HS-27A (cell line): Measurements from ENCODE around the gene ATP1A4.

ENCODE experiments used
- DNase-seq: peaks from one replicate; pipeline ENCODE4 v3.0.0-alpha.2; 2012; ENCODE audit warnings: low read depth, missing footprints

The ATP1A4 gene

DNA sequence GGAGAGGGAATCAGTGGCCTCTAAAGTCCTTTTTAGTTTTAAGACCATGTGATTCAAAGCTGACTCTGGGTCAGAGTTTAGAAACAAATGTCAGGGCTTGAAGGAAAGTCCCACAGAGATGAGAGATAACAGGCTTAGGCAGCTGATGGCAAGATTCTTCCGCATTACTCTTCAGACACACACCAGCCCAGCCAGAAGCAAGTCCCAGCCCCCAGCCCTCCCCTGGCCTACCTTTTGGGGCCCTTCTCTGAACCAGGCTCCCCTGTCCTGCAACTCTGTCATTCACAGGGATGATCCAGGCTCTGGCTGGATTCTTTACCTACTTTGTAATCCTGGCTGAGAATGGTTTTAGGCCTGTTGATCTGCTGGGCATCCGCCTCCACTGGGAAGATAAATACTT is 25.8 kb downstream of the ATP1A4 start:
- DNase-seq, result no peak

DNA sequence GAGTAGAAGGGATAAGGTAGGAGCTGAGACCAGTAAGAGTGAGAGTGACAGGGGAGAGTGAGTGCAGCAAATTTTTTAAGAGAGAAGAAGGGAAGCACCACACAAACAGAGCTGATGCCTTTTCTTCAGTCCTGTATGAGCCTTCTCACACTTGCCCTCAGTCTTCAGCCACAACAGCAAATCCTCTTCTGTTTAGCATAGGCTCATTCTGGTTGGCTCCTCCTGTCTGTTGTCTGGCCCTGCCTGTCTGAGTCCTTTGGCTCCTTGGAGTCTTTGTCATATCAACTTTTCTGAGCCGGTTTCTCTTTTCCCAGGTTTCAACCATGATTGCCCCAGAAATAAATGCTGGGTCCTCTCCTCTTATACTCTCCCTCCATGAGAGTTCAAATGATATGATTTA is 26.3 kb downstream of the ATP1A4 start:
- no peak for DNase-seq

DNA sequence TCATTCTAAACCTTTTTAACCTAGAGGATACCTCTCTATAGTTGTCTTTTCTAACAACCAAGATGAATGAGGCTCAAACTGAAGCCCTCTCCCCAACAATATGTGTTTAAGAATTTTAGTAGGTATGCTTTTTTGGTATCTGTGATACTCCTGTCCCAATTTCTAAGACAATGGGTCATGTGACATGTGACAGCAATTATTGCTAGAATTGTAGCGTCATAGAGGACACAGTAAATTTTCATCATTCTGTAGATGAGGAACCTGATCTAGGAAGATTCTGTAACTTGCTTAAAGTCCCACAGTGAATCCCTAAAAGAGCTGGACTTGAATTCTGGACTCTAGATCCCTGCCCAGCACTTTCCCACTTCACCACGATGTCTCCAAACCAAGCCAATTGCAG is 27.3 kb downstream of the ATP1A4 start:
- DNase-seq, result no peak

- no peak for DNase-seq
Measured at GRCh38 chr1:160179336-160179735, 27.9 kb downstream of the ATP1A4 start.

GRCh38 chr1:160186246-160186645 is 34.8 kb downstream of the ATP1A4 start:
- no peak for DNase-seq

GRCh38 chr1:160186729-160187128 is 35.3 kb downstream of the ATP1A4 start:
- DNase-seq, result no peak

GRCh38 chr1:160187407-160187806 is 36.0 kb downstream of the ATP1A4 start:
- DNase-seq, result no peak

GRCh38 chr1:160188341-160188740 is 36.9 kb downstream of the ATP1A4 start:
- DNase-seq, result no peak

DNA sequence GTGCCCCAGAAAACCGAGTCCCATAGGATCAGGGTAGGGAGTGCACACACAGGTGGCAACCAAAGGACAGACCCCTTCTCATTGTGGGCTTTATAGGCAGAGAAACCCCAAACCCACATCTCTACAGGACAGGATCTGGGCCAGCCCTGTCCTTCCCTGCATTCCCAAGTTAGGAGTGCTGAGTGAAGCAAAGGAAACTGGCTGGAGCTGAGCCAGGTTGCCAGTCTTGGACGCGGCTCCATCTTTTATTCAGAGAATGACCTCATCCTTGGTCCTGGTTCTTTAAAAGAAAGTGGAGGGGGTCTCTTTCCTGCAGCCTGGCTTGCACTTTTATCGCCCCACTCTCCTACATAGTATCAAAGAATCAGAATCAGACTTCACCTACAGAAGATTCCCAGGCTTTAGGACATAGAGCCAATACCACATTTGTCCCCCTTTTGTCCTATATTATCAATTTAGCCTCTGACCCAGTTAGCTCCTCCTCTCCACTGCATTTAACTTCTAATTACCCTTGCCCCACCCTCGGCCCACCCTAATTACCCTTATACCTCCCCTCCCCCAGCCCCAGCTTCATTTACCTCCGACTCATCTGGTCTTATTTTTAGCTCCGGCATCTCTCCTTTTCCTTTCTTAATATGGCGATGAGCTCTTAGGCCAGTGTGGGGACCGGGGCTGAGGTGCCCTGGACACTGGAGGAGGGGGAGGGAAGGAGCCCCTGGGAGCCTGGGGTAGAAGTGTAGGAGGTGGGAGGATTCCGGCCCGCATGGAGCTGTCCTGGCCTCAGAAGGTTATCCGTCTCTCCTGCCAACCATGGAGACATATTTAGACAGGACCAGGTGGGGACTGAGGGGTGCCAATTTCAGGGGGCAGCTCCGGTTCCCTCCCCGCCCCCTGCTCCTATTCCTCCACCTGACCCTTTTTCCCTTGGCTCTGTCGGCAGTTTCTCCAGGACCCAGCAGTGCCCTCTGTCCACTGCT is 38.5 kb downstream of the ATP1A4 start, which contains the start of gene CASQ1:
TSS of gene CASQ1 (plus strand) at position 927 of the 977 bp plus-strand sequence. CDS start 177 bp downstream, outside the sequence.
- no peak for DNase-seq

- no peak for DNase-seq
Measured at GRCh38 chr1:160191756-160192155, 40.4 kb downstream of the ATP1A4 start.

DNA sequence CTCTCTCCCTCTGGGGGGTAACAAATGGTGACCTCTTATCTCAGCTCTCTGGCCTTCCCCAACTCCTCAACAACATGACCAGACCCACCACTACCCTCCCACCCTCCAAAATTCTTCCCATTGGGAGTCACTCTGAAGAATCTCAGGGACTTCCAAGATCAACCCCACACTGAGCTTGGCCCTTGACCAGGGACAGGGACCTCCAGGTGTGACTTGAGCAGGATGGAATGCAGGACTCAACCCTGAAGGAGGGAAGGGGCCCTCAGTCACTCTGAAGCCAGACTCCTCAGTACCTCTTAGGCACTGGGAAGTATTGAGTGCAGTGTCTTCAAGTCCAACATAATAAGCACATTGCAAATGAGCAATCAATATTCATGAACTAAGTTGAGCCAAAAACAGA is 40.8 kb downstream of the ATP1A4 start:
- DNase-seq, result no peak

- DNase-seq, result peak; percentile 49
Measured at GRCh38 chr1:160193091-160193819, 41.9 kb downstream of the ATP1A4 start.

DNA sequence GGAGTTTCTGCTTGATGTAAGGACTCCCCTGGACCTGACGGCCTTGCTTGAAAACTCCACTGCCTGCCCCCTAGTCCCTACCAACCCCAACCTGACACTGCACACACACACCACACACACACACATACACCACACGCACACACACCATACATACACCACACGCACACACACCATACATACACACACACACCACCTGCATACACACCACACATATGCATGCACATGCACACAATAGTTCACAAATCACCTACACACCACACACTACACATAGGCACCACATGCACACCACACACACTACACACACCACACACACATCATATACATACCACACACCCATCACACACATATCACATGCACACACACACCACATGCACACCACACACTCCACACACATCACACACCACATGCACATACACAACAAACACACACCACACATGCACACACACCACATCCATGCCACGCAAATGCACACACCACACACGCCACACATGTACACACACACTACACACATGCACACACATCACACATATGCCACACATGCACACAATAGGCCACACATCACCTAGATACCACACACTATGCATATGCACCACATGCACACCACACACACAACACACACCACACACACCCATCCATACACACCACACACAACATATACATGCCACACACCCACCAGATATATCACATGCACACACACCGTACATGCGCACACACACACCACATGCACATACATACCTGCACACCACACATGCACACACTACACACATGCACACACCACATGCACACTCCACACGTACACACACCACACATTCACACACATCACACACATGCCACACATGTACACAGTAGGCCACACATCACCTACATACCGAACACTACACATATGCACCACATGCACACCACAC is 42.7 kb downstream of the ATP1A4 start:
- DNase-seq, result no peak

- DNase-seq, result no peak
Measured at GRCh38 chr1:160194737-160195059, 43.3 kb downstream of the ATP1A4 start.

GRCh38 chr1:160196143-160196542 is 44.7 kb downstream of the ATP1A4 start:
- no peak for DNase-seq

- no peak for DNase-seq
Measured at GRCh38 chr1:160197231-160197630, 45.8 kb downstream of the ATP1A4 start.

- DNase-seq, result no peak
Measured at GRCh38 chr1:160200786-160201185, 49.4 kb downstream of the ATP1A4 start.

- DNase-seq, result no peak
Measured at GRCh38 chr1:160204526-160205241, 53.3 kb downstream of the ATP1A4 start.

DNA sequence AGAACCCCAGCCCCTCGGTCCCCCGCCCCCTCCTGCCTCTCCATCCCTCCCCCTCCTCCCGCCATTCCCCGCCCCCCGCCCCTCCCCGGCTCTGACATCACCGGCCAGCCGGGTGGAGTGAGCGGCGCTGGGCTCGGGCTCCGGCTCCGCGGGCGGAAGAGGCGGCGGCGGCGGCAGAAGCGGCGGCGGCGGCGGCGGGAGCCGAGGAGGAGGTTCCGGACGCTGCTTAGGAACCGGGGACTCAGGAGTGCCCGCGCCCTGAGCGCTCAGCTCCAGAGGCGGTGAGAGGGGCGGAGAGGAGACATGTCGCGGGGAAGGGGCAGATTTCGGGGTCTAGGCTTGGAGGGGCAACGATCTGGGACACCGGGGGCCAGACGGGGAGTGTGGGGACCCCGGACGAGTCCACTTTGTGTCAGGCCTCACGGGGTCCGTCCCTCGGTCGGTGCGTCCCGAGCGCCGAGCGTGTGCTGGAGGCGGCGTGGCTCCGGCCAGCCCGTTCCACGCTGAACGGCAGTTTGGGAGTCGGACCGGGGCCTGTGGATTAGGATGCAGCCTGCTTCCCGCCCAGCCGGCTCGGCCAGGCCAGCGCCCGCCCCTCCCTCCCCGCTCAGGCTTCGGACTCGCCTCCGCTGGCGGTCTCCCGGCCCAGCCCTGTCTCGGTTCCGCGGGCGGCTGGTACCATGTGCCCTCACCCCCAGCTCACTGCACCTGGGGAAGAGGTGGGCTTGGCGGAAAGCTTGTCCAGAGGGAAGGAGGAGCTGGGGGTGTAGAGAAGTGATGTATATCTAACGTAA is 54.0 kb downstream of the ATP1A4 start, which contains the start of gene PEA15:
TSS of gene PEA15 (plus strand) at position 143 of the 794 bp plus-strand sequence. CDS start 6,161 bp downstream, outside the sequence.
- DNase-seq, result no peak

GRCh38 chr1:160206036-160206389 is 54.6 kb downstream of the ATP1A4 start:
- DNase-seq, result peak; percentile 68
